NT2/D1 (cell line): ENCODE measurements around the gene GPR87.

Experiments
- SUZ12 ChIP-seq: IDR thresholded peaks from 2 replicates; pipeline ENCODE4 v1.6.1; 2011; ENCODE audit not compliant: insufficient read length, insufficient read depth; ENCODE audit errors: extremely low read depth
- YY1 ChIP-seq: IDR thresholded peaks from 2 replicates; pipeline ENCODE4 v1.6.1; 2011; ENCODE audit not compliant: insufficient read length, insufficient read depth

DNA sequence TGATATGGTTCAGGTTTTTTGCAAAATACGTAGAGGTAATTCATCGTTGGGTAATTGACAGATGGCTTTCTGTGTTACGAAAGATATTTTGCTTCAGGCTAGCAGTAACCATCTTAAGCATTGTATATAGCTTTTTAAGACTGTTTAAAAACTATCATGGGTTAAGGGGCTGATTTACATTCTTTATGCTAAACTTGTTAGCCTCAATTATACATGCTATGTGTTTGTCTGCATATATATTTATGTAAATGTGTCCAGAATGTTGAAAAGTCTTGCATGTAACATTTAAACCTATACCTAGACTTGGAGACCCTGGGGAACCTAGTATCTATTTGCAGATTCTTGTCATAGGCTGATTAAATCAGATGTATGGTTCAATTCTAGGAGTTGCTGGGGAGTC, 27.2 kb downstream of the GPR87 start:
- no peak for TF ChIP-seq SUZ12
- TF ChIP-seq YY1, result no peak
